Right atrium auricular region (tissue), 2 donors: ENCODE results near the gene DUSP7. TPM values are rescaled to one million over a fixed set of nuclear protein-coding genes. Genes with fewer than 3 reads are reported as not detected.

Experiments used
- DNase-seq: peaks from one replicate; pipeline ENCODE4 v3.0.0-alpha.2; 2019; ENCODE audit warnings: low spot score
- H3K27ac ChIP-seq, 2 donors: fragments of 200-600 bp; sonication (generic); 1 replicate in 1 of 2; 2 replicates in 1 of 2; pipeline ENCODE4 v1.5.1; 2016 to 2019
- H3K27me3 ChIP-seq, 2 donors: fragments of 200-600 bp; sonication (generic); one replicate each; pipeline versions ENCODE4 v1.5.1 to v1.6.0; 2017 to 2019
- H3K36me3 ChIP-seq: fragments of 200-600 bp; sonication (generic); one replicate; pipeline ENCODE4 v1.5.1; 2016
- H3K4me1 ChIP-seq, 2 donors: fragments of 200-600 bp; sonication (generic); one replicate each; pipeline versions ENCODE4 v1.5.1 to v1.6.0; 2017 to 2019
- H3K4me3 ChIP-seq, 2 donors: fragments of 200-600 bp; sonication (generic); 1 replicate in 1 of 2; 2 replicates in 1 of 2; pipeline ENCODE4 v1.5.1; 2017 to 2019; ENCODE audit warnings: mild to moderate bottlenecking in 1 of 2, moderate library complexity in 1 of 2
- H3K9me3 ChIP-seq, 2 donors: fragments of 200-600 bp; sonication (generic); one replicate each; pipeline ENCODE4 v1.5.1; 2019
- total RNA-seq, 2 donors: library from RNA; depleted of rRNA; stranded (reverse); fragments of >200 nt; gene quantifications; one replicate each; pipeline ENCODE4 v1.1.0, GENCODE V29; 2016
- TF ChIP-seq, protein P1 (sequence below), 2 donors: fragments of 200-600 bp; sonication (generic); IDR thresholded peaks; one replicate each; pipeline ENCODE4 v1.5.1; 2019; ENCODE audit warnings: antibody characterized with exemption in 2 of 2

DUSP7 gene
- total RNA-seq, 2 donors from 2014 or later, result 17.7 to 33.7 TPM

DNA sequence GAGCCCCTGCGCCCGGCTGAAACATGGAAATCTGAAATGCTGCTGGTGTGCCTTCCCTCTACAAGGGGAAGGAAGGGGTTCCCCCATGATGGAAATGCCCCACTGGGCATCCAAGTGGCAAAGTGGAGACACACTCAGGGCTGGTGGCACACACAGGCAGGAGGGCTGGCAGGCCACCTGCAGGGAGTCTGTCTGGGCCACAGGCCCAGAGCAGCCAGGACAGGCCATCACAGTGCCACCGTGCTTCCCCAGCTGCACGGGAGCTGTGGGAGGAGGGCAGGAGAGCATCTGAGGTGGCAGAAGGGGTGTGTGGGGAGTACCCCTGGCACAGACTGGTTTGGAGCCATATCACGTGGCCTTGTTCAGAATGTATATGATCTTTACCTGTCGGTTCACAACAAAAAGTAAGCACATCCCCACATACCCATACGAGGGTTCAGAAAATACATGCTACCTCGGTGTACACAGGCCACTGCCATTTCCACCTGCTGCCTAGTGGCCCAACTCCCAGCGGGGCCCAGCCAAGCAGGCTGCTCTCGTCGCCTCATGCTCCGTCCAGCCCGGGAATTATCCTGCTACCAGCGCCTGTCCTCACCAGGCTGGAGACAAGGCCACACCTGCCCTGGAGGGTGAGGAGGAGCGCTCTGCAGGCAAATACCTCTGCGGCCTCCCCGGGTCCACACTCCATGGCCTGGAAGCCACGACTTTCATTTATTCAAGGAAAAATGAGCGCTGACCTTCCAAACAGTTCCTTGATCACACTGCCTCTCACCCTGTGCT is 22.6 kb upstream of the DUSP7 start:
- H3K9me3 ChIP-seq, result no peaks in the 10 kb centered on the region
- no peaks in the 10 kb centered on the region for H3K27me3 ChIP-seq
- TF ChIP-seq, protein P1, sequence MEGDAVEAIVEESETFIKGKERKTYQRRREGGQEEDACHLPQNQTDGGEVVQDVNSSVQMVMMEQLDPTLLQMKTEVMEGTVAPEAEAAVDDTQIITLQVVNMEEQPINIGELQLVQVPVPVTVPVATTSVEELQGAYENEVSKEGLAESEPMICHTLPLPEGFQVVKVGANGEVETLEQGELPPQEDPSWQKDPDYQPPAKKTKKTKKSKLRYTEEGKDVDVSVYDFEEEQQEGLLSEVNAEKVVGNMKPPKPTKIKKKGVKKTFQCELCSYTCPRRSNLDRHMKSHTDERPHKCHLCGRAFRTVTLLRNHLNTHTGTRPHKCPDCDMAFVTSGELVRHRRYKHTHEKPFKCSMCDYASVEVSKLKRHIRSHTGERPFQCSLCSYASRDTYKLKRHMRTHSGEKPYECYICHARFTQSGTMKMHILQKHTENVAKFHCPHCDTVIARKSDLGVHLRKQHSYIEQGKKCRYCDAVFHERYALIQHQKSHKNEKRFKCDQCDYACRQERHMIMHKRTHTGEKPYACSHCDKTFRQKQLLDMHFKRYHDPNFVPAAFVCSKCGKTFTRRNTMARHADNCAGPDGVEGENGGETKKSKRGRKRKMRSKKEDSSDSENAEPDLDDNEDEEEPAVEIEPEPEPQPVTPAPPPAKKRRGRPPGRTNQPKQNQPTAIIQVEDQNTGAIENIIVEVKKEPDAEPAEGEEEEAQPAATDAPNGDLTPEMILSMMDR (IDR thresholded peaks at IDR 0.05), result no peak
- no peaks in the 10 kb centered on the region for H3K36me3 ChIP-seq
- peaks cover 0 to 14% of the 10 kb centered on the region in 2 donors for H3K4me1 ChIP-seq
- no peak overlapping the region for H3K27ac ChIP-seq
- no peak overlapping the region for H3K4me3 ChIP-seq
- DNase-seq, result no peak

DNA sequence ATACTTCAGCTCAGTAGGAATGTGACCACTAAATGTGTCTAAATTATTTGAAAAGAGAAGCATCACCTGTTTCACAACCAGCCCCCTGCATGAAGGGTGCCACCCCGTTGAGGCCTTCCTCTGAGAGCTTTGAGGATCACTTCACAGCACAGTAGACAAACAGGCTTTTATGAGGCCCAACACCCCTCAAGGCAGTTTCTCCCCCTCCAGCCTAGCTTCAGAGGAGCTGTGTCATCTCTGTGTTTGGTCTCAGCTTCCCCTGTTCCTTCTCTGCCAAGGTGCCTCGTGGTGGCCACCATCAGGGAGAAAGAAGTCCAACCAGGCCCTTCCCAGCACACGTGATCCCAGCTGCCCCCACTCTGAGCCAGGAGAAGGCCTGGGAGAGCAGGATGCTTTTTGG is 21.6 kb upstream of the DUSP7 start:
- Histone ChIP-seq H3K27ac (peak overlapping the region; percentile 22 to 26), H3K27me3 (no peaks in the 10 kb centered on the region), H3K36me3 (no peaks in the 10 kb centered on the region), H3K4me1 (peaks cover 0 to 18% of the 10 kb centered on the region in 2 donors), H3K9me3 (no peaks in the 10 kb centered on the region), H3K4me3 (no peak overlapping the region)
- TF ChIP-seq, protein P1 (IDR thresholded peaks at IDR 0.05), result no peak
- no peak for DNase-seq

DNA sequence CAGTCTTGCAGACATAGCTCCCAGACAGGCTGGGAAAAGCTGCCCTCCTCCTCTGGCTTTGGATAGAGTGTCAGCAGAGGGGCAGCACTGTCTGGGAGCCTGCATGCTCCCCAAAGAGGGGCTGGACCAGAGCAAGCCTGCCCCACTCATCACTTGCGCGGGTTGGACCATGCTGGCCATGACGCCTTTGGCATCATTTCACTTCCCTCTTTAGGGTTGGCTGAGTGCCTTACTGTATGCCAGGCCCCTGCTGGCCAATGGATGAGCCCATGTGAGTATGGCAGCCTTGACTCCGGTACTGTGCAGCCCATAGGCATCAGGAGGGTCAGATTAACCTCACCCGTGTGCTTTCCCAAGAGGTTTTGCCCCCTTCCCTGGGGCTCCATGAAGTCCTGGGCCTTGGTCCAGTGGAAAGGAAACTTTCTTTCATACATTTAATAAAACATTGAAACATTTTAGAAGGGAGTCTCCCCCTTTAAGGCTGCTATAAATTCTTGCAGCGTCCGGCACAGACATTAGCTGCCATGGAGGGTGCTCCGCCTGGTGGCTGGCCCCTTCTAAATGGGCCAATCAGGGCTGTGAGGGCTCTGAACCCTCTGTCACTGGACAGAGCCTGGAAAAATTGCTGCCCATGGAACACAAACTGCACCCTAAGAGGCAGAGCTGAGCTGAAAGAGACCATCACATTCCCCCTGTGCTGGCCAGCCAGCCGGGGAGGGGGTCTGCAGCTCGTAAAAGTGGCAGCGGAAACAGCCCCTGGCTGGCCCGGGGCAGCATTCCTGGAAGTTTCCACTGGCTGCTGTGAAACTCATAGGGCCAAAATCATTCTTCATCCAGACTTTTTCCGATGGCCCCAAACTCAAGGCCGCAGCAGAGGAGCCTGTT is 20.8 kb upstream of the DUSP7 start:
- peaks cover 0 to 19% of the 10 kb centered on the region in 2 donors for H3K4me1 ChIP-seq
- H3K36me3 ChIP-seq, result no peaks in the 10 kb centered on the region
- H3K4me3 ChIP-seq, result no peak overlapping the region
- DNase-seq, result no peak
- TF ChIP-seq, protein P1 (IDR thresholded peaks at IDR 0.05), result no peak
- no peaks in the 10 kb centered on the region for H3K27me3 ChIP-seq
- H3K9me3 ChIP-seq, result no peaks in the 10 kb centered on the region
- H3K27ac ChIP-seq, result peak overlapping the region; percentile 22 to 26

DNA sequence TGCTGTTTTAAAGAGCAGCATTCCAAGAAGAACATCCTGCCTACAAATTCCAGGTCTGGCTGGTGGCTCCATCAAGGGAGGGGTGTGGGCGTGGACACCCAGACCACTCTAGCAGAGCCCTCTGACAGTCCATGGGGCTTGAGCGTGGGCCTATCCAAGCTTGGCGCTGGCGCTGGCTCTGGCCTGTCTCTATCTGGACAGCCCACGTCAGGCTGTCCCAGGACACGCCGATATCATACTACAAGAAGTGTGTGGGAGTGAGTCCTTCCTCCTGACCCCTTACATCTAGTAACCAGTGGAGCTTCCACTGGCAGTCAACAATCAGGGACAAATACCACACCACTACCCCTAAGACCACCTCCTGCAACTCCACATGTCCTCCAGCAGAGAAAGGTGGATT is 17.1 kb upstream of the DUSP7 start:
- H3K4me1 ChIP-seq, result peaks cover 0 to 45% of the 10 kb centered on the region in 2 donors
- DNase-seq, result no peak
- H3K4me3 ChIP-seq, result no peak overlapping the region
- H3K36me3 ChIP-seq, result no peaks in the 10 kb centered on the region
- peak overlapping the region in 1 of 2 donors; percentile 24 for H3K27ac ChIP-seq
- H3K9me3 ChIP-seq, result no peaks in the 10 kb centered on the region
- no peaks in the 10 kb centered on the region for H3K27me3 ChIP-seq
- TF ChIP-seq, protein P1 (IDR thresholded peaks at IDR 0.05), result no peak

DNA sequence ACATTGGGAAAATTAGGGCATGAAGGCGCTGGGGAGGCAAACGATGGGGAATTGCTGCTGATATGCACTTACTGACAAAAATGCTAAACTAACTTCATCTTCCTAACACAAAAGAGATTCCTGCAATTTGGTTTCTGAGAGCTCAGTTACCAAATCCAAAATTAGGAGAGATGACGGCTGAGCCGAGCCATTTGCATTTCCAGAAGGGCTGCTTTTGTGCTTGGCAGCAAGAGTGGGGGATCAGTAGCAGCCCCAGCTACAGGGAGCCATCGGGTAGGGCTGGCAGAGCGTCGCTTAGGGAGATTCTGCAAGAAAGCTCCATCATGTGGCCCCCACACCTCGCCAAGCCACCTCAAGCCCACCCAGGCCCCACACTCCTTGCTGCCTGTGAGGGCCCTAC is 16.1 kb upstream of the DUSP7 start:
- no peak for DNase-seq
- no peaks in the 10 kb centered on the region for H3K9me3 ChIP-seq
- TF ChIP-seq, protein P1 (IDR thresholded peaks at IDR 0.05), result no peak
- H3K27me3 ChIP-seq, result no peaks in the 10 kb centered on the region
- peak overlapping the region in 1 of 2 donors; percentile 4 for H3K27ac ChIP-seq
- peaks cover 0 to 40% of the 10 kb centered on the region in 2 donors for H3K4me1 ChIP-seq
- H3K36me3 ChIP-seq, result no peaks in the 10 kb centered on the region
- H3K4me3 ChIP-seq, result no peak overlapping the region
